T follicular helper cell (primary cell): ENCODE measurements around the gene TRIM22.
"Not testable (repeated sequence)": the region's sequence is repeated elsewhere in the genome, so short reads cannot be mapped to it uniquely, and the experiment has no call there.

ENCODE experiments used
- DNase-seq: peaks from one replicate; pipeline ENCODE4 v3.0.0-alpha.2; 2020; ENCODE audit warnings: low read depth
- total RNA-seq, 2 experiments: gene quantifications; one replicate each; lab custom pipeline; 2026; lab: John Stamatoyannopoulos, UW

TRIM22 gene, protein sequence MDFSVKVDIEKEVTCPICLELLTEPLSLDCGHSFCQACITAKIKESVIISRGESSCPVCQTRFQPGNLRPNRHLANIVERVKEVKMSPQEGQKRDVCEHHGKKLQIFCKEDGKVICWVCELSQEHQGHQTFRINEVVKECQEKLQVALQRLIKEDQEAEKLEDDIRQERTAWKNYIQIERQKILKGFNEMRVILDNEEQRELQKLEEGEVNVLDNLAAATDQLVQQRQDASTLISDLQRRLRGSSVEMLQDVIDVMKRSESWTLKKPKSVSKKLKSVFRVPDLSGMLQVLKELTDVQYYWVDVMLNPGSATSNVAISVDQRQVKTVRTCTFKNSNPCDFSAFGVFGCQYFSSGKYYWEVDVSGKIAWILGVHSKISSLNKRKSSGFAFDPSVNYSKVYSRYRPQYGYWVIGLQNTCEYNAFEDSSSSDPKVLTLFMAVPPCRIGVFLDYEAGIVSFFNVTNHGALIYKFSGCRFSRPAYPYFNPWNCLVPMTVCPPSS
- total RNA-seq: 163 to 451 reads per million in 2 experiments

DNA sequence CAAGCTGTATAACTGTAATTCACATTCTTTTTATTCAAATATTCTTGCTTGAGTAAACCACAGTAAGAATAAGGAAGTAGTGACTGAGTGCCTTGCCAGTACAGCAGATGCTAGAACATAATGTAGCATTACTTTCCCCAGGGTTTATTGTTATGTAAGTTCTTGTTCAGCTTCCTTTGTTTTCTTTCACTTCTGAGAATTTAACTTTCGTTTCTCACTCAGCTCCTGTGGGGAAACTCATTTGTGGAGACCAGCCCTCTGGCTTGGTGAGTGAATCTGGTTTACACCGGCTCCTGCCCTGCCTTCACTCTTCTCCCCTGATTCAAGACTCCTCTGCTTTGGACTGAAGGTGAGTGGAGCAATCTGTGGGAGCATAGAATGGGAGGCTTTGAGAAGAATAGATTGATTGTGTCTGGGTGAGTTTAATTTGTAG is at the start of gene TRIM22:
TSS of gene TRIM22 (plus strand) at position 240 of the 433 bp plus-strand sequence. CDS start 6,443 bp downstream, outside the sequence.
- DNase-seq: peak; percentile 14

DNA sequence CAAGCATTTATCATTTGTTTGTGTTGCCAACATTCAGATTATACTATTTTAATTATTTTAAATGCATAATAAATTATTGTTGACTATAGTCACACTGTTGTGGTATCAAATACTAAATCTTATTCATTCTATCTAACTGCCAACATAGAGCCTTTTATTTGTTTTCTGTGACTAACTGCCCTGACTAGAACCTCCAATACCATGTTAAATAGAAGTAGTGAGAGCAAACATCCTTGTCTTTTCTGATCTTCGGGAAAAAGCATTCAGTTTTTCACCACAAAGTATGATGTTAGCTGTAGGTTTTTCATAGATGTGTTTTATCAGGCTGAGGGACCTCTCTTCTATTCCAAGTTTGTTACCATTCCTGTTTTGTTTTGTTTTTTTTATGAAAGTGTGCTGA is 49.6 kb upstream of the TRIM22 start:
- DNase-seq: no peak

DNA sequence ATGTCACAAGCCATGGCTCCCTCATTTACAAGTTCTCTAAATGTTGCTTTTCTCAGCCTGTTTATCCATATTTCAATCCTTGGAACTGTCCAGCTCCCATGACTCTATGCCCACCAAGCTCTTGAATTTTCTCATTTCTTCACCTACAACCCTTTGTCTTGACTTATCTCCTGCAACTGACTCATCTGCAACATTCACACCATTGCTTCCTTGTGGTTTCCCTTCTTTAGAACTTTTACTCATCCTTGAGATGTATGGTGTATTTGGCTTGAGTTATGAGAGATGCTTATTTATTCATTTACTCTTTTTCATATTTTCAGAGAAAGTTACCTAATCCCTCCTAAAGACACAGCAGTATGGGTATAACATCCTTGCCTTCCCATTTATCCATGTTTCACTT is 46.0 kb upstream of the TRIM22 start:
- DNase-seq: no peak

DNA sequence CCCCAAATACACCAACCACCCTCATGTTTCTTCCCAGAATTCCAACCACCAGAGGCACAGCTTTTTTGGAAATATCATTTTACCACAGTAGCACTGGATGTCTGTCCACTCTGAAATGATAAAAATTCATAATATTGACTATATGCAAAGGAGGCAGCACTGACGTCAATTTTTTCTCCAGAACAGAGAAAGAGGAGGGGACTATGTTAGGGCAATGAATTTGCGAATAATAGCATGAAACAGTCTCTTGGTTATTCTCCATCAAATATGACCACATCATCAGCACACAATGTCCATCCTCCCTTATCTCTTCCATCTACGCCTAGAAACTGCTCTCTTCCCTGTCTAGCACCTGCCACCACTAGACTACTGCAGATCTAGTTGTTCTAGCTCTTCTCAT is 43.5 kb upstream of the TRIM22 start:
- no peak for DNase-seq

DNA sequence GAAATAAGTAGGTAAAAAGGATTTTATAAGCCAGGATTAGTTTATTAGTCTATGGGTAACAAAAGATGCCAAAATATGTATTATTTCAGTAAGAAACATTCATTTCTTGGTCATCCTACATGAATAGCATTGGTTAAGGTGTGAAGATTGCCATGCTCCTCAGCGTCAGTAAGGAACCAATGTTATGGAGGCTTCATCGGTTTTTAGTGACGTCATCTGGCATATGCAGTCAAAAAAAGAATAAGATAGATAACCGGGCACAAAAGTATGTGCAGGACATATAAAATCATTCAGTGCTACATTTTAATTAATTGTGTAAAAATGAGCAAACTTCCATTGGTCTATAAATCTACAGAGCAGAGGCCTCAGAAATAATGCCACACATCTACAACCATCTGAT is 34.1 kb upstream of the TRIM22 start:
- DNase-seq: no peak

DNA sequence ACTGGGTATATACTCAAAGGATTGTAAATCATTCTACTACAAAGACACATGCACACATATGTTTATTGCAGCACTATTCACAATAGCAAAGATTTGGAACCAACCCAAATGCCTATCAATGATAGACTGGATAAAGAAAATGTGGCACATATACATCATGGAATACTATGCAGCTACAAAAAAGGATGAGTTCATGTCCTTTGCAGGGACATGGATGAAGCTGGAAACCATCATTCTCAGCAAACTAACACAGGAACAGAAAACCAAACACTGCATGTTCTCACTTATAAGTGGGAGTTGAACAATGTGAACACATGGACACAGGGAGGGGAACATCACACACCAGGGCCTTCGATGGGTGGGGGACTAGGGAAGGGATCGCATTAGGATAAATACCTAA is 32.6 kb upstream of the TRIM22 start:
- not testable (repeated sequence) for DNase-seq

DNA sequence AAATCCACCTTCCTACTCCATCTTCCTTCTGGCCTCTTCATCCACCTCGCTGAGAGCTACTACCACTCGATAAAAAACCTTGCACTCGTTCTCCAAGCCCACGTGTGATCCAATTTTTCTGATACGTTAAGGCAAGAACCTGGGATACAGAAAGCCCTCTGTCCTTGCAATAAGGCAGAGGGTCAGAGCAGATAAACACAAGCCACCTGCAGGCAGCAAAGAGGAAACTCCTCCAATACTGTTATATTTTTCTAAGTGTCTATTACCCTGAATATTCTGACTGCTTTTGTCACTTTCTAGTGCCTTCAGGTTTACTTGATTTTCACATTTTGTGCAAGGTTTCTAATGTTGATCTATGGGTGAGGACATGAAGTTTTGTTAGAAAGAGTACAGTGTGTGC is 31.3 kb upstream of the TRIM22 start:
- DNase-seq: no peak

DNA sequence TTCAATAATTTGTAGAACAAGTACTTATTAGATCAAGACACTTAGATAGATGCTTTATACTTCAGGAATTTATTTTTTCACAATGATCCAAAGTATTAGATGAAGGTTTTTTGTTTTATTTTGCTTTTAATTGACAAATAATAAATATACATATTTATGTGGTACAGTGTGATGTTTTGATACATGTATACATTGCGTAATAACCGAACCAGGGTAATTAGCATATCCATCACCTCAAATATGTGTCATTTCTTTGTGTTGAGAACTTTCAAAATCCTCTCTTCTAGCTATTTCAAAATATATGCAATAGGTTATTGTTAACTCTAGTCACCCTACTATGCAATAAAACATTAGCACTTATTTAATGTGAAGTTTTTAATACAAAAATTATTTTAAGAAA is 26.1 kb upstream of the TRIM22 start:
- no peak for DNase-seq

DNA sequence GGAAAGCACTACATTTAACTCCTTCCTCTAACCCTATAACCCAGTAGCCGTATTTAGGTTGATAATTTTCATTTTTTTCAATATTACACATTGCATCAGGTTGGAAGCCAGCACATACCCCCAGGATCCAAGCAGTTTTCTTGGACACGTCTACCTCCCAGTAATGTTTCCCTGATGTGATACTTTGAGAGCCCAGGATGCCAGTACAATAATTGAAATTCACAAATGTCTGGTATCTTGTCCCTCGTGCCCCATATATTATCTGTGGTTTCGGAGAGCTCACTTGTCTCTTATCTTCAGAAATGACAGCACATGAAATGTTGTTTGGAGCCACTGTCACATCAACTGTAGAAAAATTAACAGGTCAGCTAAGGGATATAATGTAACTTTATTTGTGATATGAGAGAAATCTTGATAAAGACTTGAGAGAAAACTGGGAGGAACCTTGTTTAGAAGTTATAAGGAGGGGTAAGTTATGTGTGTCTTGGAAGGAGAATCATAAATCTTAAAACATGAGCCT is 24.5 kb upstream of the TRIM22 start:
- no peak for DNase-seq

DNA sequence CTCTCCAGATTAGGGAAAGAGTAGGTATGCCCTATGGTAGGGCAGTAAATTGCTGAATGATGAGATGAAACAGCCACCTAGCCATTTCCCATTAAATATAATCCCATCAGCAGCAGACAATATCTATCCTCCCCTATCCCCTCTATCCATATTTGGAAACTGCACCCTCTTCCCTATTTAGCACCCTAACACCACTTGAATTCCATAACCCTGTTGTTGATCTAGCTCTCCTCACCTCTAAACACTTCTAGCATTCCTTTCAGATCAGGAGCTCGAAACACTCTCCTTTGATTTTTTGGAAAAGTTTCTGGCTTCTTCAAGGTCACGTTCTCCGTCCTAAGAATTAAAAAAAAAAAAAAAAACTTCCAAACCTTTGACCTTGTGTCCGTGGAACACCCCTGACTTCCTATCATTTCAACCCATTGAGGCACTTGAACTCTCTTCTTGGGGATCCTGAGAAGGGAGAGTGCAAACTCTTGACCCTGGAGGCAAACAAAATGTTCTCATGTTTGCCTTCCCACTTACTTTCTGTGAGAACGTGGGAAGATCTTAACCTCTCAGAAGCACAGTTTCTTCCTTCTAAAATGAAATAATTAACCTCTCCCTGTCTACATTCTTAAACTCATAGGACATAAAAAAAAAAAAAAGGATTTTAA is 23.7 kb upstream of the TRIM22 start:
- DNase-seq: no peak

DNA sequence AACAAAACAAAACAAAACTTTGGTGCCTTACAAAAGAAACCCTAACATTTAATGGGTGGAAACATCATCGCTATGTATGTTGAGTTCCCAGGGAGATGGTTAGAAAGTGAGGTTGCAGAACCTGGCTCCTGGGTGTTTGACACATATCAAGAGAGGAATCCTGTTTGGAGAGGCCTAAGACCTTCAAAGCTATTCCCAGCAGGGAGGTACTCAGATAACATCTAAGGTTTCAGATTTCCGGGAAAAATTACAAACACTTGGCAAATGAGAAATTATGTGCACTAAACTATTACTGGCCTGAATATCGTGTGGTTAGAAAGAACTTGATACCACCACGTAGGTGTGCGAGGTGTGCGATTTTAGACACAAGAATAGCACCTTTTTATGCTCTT is 23.2 kb upstream of the TRIM22 start:
- DNase-seq: no peak

DNA sequence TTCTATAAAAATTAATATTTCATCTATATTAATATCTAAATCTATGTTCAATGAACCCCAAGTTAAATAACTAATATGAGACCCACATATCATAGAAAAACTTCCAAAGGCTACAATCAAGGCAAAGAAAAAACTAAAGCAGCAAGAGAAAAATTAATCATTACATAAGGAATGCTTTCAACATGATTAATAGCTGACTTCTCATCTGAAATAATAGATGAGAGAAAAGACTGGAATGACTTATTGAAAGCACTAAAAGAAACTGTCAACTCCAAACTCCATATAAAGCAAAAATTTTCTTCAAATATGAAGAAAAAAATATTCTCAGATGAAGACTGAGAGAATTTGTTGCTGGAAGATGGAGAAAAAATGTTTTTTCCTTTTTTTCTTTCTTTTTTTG is 17.8 kb upstream of the TRIM22 start:
- DNase-seq: no peak

DNA sequence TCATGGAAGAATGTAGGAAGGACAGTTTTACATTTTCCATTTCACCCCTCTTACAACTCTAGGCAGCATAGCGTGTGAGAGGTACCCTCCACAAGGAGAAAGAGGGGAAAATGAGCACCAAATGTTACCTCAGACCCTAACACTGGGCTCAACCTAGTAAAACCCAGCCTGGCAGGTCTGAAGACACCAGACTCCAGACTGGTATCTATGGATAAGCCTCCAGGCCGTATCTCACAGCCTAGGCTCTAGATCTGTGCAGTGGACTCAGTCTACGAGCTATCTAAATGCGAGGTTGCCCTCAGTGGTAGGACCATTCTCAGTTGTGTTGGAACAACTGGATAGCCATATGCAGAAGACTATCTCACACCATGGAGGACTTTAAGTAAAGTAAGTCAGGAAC is 15.2 kb upstream of the TRIM22 start:
- no peak for DNase-seq

DNA sequence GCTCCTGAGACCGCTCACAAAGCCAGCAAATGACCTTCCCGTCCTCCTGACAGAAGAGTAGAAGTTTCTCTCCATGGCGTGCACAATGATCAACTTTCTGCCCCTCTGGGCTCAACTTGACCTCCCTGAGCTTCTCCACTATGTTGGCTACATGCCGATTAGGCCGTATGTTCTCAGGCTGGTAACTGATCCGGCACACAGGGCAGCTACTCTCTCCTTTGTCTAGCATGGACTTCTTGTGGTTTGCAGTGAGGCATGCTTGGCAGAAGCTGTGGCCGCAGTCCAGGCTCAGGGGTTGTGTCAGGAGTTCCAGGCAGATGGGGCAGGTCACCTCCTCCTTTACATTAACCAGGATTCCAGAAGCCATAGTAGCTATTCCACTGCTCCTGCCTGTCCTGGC is 9.8 kb upstream of the TRIM22 start:
- DNase-seq: no peak

DNA sequence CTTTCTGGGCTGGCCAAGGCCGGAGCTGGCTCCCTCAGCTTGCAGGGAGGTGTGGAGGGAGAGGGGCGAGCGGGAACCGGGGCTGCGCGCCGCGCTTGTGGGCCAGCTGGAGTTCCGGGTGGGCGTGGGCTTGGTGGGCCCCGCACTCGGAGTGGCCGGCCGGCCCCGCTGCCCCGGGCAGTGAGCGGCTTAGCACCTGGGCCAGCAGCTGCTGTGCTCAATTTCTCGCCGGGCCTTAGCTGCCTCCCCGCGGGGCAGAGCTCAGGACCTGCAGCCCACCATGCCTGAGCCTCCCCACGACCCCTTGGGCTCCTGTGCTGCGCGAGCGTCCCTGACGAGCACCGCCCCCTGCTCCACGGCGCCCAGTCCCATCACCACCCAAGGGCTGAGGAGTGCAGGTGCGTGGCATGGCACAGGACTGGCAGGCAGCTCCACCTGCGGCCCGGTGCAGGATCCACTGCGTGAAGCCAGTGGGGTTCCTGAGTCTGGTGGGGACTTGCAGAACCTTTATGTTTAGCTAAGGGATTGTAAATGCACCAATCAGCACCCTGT is 6.6 kb upstream of the TRIM22 start:
- DNase-seq: not testable (repeated sequence)

DNA sequence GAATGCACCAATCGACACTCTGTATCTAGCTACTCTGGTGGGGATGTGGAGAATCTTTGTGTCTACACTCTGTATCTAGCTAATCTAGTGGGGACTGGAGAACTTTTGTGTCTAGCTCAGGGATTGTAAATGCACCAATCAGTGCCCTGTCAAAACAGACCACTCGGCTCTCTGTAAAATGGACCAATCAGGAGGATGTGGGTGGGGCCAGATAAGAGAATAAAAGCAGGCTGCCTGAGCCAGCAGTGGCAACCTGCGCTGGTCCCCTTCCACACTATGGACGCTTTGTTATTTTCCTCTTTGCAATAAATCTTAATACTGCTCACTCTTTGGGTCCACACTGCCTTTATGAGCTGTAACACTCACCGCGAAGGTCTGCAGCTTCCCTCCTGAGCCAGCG is 6.0 kb upstream of the TRIM22 start:
- DNase-seq: peak; percentile 2

DNA sequence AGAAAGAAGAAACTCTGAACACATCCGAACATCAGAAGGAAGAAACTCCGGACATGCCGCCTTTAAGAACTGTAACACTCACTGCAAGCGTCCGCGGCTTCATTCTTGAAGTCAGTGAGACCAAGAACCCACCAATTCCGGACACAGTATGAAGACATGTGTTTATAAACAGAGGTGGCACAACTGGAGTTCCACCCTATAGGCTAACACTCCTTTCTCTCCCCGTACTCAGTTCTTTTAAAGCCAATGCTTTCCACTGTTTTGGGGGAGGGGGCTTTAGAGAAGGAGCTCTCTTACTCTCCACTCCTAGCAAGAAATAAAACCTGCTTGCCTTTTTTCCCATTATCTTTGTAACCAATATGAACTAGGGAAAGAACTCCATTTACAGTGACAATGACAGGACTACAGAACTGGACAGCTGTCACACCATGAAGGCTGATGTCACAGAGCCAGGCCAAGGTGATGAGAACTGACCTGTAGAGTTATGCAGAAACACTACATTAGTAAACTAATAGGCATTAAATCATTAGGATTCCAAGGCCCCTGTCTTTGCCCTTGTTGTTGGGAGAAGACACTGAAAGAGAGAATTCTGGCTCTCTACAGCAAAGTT is 5.4 kb upstream of the TRIM22 start:
- no peak for DNase-seq

DNA sequence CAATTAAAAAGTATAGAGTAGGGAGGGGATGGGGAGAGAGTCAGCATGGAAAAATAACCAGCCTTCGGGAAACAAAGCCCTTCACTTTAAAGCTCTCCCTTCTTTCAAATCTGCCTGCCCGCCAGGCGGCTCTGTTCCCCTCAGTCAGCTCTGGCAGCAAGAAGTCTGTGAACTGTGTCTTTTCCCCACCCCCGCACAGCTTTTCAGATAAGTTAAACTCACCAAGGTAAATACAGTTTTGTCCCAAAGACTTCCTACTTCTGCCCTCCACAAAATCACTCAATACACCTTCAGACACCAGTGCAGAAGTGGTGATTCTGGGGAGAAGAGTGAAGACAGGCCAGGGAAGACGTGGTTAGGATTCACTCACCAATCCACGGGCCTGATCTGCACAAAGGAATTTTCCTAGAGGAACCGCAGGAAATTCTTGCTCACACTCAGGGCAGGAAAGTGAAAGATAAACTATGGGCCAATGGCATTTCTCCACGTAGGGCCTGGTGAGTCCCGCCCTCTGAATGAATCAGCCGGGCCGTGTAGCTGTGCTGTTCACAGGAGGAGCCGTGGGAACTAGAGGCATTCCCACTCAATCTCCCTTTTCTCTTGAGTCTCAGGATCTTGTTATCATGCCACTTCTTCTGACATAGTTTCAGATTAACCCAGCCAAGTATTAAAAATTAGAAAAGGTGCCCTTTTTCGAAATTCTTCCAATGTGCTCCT is 4.8 kb upstream of the TRIM22 start, which contains the start of gene TRIM5:
TSS of gene TRIM5 (minus strand) at position 429 of the 717 bp plus-strand sequence. CDS start 4,897 bp downstream, outside the sequence.
- peak; percentile 69 for DNase-seq

DNA sequence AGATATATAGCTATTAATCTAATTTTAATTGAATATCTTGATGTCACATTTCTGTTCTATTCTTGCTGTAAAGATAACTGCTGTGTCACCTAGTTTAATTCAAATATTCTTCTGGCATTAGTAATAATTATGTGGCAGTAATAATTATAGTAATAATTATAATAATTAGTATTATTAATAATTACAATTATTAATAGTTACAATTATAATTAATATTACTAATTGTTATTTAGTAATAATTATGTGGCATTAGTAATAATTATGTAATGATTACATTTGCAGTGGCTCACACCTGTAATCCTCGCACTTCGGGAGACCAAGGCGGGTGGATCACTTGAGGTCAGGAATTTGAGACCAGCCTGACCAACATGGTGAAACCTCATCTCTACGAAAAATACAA is 3.2 kb upstream of the TRIM22 start:
- DNase-seq: no peak

DNA sequence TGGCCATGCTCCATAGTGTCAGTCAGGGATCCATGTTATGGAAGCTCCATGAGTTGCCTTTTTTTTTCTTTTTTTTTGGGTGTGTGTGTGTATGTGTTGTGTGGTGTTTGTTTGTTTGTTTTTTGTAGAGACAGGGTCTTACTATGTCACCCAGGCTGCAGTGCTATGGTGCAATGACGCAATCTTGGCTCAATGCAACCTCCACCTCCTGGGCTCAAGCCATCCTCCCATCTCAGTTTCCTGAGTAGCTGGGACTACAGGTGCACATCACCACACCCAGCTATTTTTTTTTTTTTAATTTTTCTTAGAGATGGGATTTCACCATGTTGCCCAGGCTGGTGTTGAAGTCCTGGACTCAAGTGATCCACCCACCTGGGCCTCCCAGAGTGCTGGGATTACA is 1.1 kb upstream of the TRIM22 start:
- DNase-seq: no peak

DNA sequence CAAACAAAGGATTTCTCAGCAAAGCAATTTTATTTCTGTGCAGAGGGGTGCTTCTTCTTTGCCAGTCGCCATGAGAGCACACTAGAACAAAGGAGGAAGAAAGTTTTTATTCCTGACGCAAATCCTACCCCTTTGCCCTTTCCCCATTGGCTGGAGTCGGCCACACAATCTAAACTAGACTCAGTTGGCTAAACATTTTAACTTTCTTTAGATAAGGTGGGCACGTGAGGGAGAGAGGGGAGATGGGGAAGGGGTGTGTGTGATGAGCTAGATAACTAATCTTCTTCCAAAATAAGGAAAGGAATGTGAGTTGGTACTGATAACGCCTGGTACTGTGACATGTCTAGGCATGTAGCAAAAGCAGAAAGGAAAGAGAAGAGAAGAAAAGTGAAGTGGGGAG is 626 bp downstream of the TRIM22 start:
- no peak for DNase-seq
